ENCODE data around the gene EID3. TPM values are rescaled to one million over a fixed set of nuclear protein-coding genes. Genes with fewer than 3 reads are reported as not detected.

The EID3 gene
- total and polyA plus RNA-seq, 2 of the 8 experiments (the other 6 are each of a cell fraction or from before 2014, with no cell fraction given) = 1.2 to 2.8 TPM

DNA sequence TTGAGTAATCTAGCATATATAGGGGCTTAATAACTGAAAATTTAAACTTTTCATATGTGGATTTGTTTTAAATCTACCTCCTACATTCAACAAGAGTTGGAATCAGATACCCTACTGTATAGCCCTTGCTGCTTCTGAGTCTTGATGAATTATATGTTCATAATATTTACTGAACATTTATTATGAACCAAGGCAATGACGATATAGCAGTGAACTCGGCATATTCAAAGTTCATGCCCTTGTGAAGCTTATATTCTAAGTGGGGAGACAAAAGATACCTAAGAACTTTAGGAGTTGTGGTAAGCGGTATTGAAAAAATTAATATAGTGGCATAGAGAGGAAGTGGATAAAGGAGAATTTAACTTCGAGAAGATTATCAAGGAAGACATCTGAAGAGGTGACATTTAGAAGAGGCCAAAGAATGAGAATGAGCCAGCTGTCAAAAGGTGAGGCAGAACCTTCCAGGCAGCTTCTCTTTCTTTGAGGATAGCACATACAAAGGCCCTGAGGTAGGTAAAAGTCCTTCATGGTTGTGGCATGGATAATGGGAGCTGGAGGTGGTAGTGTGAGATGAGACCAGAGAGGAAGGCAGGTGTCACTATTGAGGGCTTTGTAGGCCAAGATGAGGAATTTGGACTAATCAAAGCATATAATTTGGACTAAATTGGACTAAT is 10.2 kb downstream of the EID3 start (continued):
- TF ChIP-seq CBX5 (IDR thresholded peaks at IDR 0.05; ENCODE audit: low read depth, low read length) (no peak), JUND (IDR thresholded peaks at IDR 0.05; ENCODE audit: low read length) (no peak), CHD1 (IDR thresholded peaks at IDR 0.05; ENCODE audit: low read depth, low read length) (no peak), SRF (IDR thresholded peaks at IDR 0.05; ENCODE audit: low read depth, low read length) (no peak), CEBPB (IDR thresholded peaks at IDR 0.05; ENCODE audit: low read depth, low read length) (no peak), SP4 (IDR thresholded peaks at IDR 0.05; ENCODE audit: low read length) (no peak)
- TF ChIP-seq, protein P1, sequence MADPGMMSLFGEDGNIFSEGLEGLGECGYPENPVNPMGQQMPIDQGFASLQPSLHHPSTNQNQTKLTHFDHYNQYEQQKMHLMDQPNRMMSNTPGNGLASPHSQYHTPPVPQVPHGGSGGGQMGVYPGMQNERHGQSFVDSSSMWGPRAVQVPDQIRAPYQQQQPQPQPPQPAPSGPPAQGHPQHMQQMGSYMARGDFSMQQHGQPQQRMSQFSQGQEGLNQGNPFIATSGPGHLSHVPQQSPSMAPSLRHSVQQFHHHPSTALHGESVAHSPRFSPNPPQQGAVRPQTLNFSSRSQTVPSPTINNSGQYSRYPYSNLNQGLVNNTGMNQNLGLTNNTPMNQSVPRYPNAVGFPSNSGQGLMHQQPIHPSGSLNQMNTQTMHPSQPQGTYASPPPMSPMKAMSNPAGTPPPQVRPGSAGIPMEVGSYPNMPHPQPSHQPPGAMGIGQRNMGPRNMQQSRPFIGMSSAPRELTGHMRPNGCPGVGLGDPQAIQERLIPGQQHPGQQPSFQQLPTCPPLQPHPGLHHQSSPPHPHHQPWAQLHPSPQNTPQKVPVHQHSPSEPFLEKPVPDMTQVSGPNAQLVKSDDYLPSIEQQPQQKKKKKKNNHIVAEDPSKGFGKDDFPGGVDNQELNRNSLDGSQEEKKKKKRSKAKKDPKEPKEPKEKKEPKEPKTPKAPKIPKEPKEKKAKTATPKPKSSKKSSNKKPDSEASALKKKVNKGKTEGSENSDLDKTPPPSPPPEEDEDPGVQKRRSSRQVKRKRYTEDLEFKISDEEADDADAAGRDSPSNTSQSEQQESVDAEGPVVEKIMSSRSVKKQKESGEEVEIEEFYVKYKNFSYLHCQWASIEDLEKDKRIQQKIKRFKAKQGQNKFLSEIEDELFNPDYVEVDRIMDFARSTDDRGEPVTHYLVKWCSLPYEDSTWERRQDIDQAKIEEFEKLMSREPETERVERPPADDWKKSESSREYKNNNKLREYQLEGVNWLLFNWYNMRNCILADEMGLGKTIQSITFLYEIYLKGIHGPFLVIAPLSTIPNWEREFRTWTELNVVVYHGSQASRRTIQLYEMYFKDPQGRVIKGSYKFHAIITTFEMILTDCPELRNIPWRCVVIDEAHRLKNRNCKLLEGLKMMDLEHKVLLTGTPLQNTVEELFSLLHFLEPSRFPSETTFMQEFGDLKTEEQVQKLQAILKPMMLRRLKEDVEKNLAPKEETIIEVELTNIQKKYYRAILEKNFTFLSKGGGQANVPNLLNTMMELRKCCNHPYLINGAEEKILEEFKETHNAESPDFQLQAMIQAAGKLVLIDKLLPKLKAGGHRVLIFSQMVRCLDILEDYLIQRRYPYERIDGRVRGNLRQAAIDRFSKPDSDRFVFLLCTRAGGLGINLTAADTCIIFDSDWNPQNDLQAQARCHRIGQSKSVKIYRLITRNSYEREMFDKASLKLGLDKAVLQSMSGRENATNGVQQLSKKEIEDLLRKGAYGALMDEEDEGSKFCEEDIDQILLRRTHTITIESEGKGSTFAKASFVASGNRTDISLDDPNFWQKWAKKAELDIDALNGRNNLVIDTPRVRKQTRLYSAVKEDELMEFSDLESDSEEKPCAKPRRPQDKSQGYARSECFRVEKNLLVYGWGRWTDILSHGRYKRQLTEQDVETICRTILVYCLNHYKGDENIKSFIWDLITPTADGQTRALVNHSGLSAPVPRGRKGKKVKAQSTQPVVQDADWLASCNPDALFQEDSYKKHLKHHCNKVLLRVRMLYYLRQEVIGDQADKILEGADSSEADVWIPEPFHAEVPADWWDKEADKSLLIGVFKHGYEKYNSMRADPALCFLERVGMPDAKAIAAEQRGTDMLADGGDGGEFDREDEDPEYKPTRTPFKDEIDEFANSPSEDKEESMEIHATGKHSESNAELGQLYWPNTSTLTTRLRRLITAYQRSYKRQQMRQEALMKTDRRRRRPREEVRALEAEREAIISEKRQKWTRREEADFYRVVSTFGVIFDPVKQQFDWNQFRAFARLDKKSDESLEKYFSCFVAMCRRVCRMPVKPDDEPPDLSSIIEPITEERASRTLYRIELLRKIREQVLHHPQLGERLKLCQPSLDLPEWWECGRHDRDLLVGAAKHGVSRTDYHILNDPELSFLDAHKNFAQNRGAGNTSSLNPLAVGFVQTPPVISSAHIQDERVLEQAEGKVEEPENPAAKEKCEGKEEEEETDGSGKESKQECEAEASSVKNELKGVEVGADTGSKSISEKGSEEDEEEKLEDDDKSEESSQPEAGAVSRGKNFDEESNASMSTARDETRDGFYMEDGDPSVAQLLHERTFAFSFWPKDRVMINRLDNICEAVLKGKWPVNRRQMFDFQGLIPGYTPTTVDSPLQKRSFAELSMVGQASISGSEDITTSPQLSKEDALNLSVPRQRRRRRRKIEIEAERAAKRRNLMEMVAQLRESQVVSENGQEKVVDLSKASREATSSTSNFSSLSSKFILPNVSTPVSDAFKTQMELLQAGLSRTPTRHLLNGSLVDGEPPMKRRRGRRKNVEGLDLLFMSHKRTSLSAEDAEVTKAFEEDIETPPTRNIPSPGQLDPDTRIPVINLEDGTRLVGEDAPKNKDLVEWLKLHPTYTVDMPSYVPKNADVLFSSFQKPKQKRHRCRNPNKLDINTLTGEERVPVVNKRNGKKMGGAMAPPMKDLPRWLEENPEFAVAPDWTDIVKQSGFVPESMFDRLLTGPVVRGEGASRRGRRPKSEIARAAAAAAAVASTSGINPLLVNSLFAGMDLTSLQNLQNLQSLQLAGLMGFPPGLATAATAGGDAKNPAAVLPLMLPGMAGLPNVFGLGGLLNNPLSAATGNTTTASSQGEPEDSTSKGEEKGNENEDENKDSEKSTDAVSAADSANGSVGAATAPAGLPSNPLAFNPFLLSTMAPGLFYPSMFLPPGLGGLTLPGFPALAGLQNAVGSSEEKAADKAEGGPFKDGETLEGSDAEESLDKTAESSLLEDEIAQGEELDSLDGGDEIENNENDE (IDR thresholded peaks at IDR 0.05; ENCODE audit: insufficient replicate concordance, low read length) = no peak
